COLO668 (cell line): ENCODE results near the gene NIPBL.
"Not testable (repeated sequence)": the region's sequence is repeated elsewhere in the genome, so short reads cannot be mapped to it uniquely, and the experiment has no call there.

ENCODE experiments used
- DNase-seq: peaks from one replicate; lab custom pipeline; 2025; ENCODE audit not compliant: unreplicated experiment; lab: John Stamatoyannopoulos, UW

Gene NIPBL

GRCh38 chr5:36876299-36876964 is at the start of gene NIPBL:
TSS of gene NIPBL (plus strand) at chr5:36876769. CDS start at chr5:36953697, 76,928 bp downstream.
- peak; percentile 96 for DNase-seq

GRCh38 chr5:36832274-36832673 is 44.3 kb upstream of the NIPBL start:
- DNase-seq, result no peak

GRCh38 chr5:36836831-36837230 is 39.7 kb upstream of the NIPBL start:
- no peak for DNase-seq

- DNase-seq, result no peak
Measured at GRCh38 chr5:36839489-36840476, 36.8 kb upstream of the NIPBL start.

- no peak for DNase-seq
Measured at GRCh38 chr5:36841677-36842076, 34.9 kb upstream of the NIPBL start.

- DNase-seq, result no peak
Measured at GRCh38 chr5:36842087-36842486, 34.5 kb upstream of the NIPBL start.

GRCh38 chr5:36844305-36844704 is 32.3 kb upstream of the NIPBL start:
- no peak for DNase-seq

GRCh38 chr5:36848545-36848944 is 28.0 kb upstream of the NIPBL start:
- DNase-seq, result not testable (repeated sequence)

- not testable (repeated sequence) for DNase-seq
Measured at GRCh38 chr5:36852903-36853302, 23.7 kb upstream of the NIPBL start.

GRCh38 chr5:36854402-36855140 is 22.0 kb upstream of the NIPBL start:
- no peak for DNase-seq

- no peak for DNase-seq
Measured at GRCh38 chr5:36855141-36855495, 21.5 kb upstream of the NIPBL start.

GRCh38 chr5:36861871-36862270 is 14.7 kb upstream of the NIPBL start:
- DNase-seq, result no peak

- no peak for DNase-seq
Measured at GRCh38 chr5:36870399-36871040, 6.0 kb upstream of the NIPBL start.

GRCh38 chr5:36874465-36874864 is 2.1 kb upstream of the NIPBL start:
- DNase-seq, result no peak

GRCh38 chr5:36875051-36875789 is 1.3 kb upstream of the NIPBL start:
- DNase-seq, result peak; percentile 35

- peak; percentile 92 for DNase-seq
Measured at GRCh38 chr5:36875790-36876298, 725 bp upstream of the NIPBL start.

- DNase-seq, result peak; percentile 82
Measured at GRCh38 chr5:36876965-36877666, 547 bp downstream of the NIPBL start.

GRCh38 chr5:36877667-36878391 is 1.3 kb downstream of the NIPBL start:
- DNase-seq, result no peak
